OCI-LY3 (cell line): ENCODE data around the gene PCSK6.

Experiments
- H2AFZ ChIP-seq: fragments of 200-600, 300-600 bp; shearing (Covaris generic); 2 replicates; pipeline ENCODE4 v1.6.0; 2014; ENCODE audit warnings: antibody characterized with exemption, low read depth, low read length
- H3K27ac ChIP-seq: fragments of 200-600, 300-600 bp; sonication (generic); 2 replicates; pipeline ENCODE4 v1.5.1; 2014; ENCODE audit warnings: mild to moderate bottlenecking, low read length, moderate library complexity, mixed read lengths
- H3K27me3 ChIP-seq: fragments of 200-600, 300-600 bp; sonication (generic); 2 replicates; pipeline ENCODE4 v1.6.1; 2014; ENCODE audit warnings: low read depth, low read length, mixed read lengths
- H3K36me3 ChIP-seq: fragments of 200-600, 300-600 bp; sonication (generic); replicated peaks from 2 replicates; pipeline ENCODE3; 2014; ENCODE audit warnings: low read depth, low read length, mixed read lengths
- H3K4me1 ChIP-seq: fragments of 300-600, 200-600 bp; sonication (generic); 2 replicates; pipeline ENCODE4 v1.6.1; 2014; ENCODE audit warnings: low read length, mixed read lengths
- H3K4me2 ChIP-seq: fragments of 200-600, 300-600 bp; sonication (generic); 2 replicates; pipeline ENCODE4 v1.6.1; 2014; ENCODE audit warnings: low read length, mixed read lengths
- H3K4me3 ChIP-seq: fragments of 300-600, 200-600 bp; sonication (generic); 2 replicates; pipeline ENCODE4 v1.5.1; 2014; ENCODE audit warnings: antibody characterized with exemption, mild to moderate bottlenecking, low read length, moderate library complexity
- H3K79me2 ChIP-seq: fragments of 300-600, 200-600 bp; shearing (Covaris generic); 2 replicates; pipeline ENCODE4 v1.6.1; 2014; ENCODE audit warnings: mild to moderate bottlenecking, low read length, mixed read lengths
- H3K9ac ChIP-seq: fragments of 300-600, 200-600 bp; shearing (Covaris generic); 2 replicates; pipeline ENCODE4 v1.6.0; 2014; ENCODE audit warnings: mild to moderate bottlenecking, low read length, moderate library complexity
- H3K9me3 ChIP-seq: fragments of 200-600, 300-600 bp; shearing (Covaris generic); 2 replicates; pipeline ENCODE4 v1.6.1; 2014; ENCODE audit warnings: low read length, mixed read lengths; ENCODE audit not compliant: insufficient read depth
- H4K20me1 ChIP-seq: fragments of 200-600, 300-600 bp; sonication (generic); 2 replicates; pipeline ENCODE4 v1.6.1; 2016; ENCODE audit warnings: low read length, mixed read lengths; ENCODE audit not compliant: insufficient read depth
- EZH2phosphoT487 ChIP-seq: fragments of 200-600 bp; shearing (Covaris generic); IDR thresholded peaks from 2 replicates; pipeline ENCODE4 v1.6.1; 2018; ENCODE audit warnings: antibody characterized with exemption, mixed run types, low read depth
- TF ChIP-seq, protein P1 (sequence below): fragments of 200-600, 300-600 bp; sonication (generic); IDR thresholded peaks from 2 replicates; pipeline ENCODE4 v1.5.1; 2014; ENCODE audit warnings: antibody characterized with exemption, low read length, low read depth

PCSK6 gene

DNA sequence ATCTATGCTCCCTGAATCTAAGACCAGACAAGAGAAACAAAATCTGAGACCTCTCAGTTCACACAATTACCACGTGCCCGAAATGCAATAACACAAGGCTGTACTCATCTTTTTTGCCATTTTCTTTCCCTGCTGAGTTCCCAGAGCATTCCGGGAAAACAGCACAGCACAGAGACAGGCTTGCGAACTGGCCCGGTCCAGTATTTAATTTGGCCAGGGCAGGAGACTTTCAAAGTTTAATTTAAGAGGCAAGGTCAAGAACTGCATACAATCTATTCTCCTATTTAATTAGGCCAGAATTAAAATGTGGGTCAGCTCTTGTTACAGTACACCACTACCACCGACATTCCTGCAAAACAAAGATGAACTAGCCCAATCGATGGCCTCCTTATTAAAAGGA, 107.0 kb downstream of the PCSK6 start:
- no peak overlapping the region for H3K4me3 ChIP-seq
- H3K27ac ChIP-seq: no peak overlapping the region
- no peak overlapping the region for H3K9ac ChIP-seq
- TF ChIP-seq, protein P1, sequence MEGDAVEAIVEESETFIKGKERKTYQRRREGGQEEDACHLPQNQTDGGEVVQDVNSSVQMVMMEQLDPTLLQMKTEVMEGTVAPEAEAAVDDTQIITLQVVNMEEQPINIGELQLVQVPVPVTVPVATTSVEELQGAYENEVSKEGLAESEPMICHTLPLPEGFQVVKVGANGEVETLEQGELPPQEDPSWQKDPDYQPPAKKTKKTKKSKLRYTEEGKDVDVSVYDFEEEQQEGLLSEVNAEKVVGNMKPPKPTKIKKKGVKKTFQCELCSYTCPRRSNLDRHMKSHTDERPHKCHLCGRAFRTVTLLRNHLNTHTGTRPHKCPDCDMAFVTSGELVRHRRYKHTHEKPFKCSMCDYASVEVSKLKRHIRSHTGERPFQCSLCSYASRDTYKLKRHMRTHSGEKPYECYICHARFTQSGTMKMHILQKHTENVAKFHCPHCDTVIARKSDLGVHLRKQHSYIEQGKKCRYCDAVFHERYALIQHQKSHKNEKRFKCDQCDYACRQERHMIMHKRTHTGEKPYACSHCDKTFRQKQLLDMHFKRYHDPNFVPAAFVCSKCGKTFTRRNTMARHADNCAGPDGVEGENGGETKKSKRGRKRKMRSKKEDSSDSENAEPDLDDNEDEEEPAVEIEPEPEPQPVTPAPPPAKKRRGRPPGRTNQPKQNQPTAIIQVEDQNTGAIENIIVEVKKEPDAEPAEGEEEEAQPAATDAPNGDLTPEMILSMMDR: no peak
- TF ChIP-seq EZH2phosphoT487: no peak
- H3K36me3 ChIP-seq: no peaks in the 10 kb centered on the region
- H3K79me2 ChIP-seq: no peaks in the 10 kb centered on the region
- H3K4me2 ChIP-seq: no peak overlapping the region
- H3K4me1 ChIP-seq: no peaks in the 10 kb centered on the region
- H4K20me1 ChIP-seq: no peaks in the 10 kb centered on the region
- H2AFZ ChIP-seq: no peak overlapping the region
- H3K27me3 ChIP-seq: peaks cover 16% of the 10 kb centered on the region
- H3K9me3 ChIP-seq: no peaks in the 10 kb centered on the region

DNA sequence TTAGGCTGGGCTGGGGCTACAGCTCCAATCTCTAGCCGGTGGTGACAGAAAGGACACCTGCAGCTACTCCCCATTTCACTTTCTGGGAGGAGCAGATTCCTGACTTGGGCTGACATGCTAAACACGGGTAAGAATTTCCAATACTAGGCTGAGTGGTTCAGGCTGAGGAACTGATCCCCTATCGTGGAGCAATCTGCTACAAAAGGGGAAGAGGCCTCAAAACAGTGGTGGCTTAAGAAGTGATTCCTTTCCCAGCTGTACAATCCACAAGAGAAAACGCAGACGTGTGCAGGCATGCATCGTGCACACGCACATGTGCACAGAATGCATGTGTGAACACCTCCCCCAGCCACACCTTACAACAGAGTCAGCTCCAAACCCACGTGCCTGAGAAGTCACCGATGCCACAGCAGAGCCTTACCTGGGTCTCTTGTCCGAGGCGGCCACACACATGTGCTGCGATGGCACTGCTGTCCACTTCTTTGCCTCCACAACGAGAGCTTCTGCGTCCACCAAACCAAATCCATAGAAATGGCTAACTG, 107.8 kb downstream of the PCSK6 start:
- no peak overlapping the region for H3K4me2 ChIP-seq
- H3K27me3 ChIP-seq: peaks cover 16% of the 10 kb centered on the region
- H3K4me3 ChIP-seq: no peak overlapping the region
- no peak overlapping the region for H2AFZ ChIP-seq
- H4K20me1 ChIP-seq: no peaks in the 10 kb centered on the region
- no peaks in the 10 kb centered on the region for H3K4me1 ChIP-seq
- no peaks in the 10 kb centered on the region for H3K9me3 ChIP-seq
- H3K27ac ChIP-seq: no peak overlapping the region
- no peak overlapping the region for H3K9ac ChIP-seq
- TF ChIP-seq, protein P1: no peak
- no peak for TF ChIP-seq EZH2phosphoT487
- no peaks in the 10 kb centered on the region for H3K79me2 ChIP-seq
- H3K36me3 ChIP-seq: no peaks in the 10 kb centered on the region

DNA sequence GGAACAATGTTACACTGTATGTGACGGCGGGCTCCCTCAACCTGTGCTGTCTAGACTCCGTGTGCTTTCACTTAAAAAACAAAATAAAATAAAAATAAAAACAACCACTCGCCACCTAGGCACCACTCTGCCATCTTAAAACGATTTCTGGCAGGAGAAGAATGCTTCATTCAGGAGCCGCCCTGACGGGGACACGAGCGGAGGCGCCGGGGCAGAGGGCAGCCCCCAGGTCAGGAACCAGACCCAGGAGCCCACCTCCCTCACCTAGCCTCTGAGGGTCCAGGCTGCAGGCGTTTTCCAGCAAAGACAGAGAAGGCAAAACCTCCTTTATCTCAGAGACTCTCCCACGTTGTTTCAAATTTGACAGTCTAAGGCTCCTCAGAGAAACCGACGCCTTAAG, 109.4 kb downstream of the PCSK6 start:
- Histone ChIP-seq H3K79me2 (no peaks in the 10 kb centered on the region), H2AFZ (no peak overlapping the region), H3K36me3 (no peaks in the 10 kb centered on the region), H3K9ac (no peak overlapping the region), H3K4me1 (no peaks in the 10 kb centered on the region), H4K20me1 (no peaks in the 10 kb centered on the region), H3K4me3 (no peak overlapping the region), H3K27me3 (peaks cover 12% of the 10 kb centered on the region), H3K9me3 (no peaks in the 10 kb centered on the region), H3K27ac (no peak overlapping the region), H3K4me2 (no peak overlapping the region)
- TF ChIP-seq, protein P1: no peak
- no peak for TF ChIP-seq EZH2phosphoT487

DNA sequence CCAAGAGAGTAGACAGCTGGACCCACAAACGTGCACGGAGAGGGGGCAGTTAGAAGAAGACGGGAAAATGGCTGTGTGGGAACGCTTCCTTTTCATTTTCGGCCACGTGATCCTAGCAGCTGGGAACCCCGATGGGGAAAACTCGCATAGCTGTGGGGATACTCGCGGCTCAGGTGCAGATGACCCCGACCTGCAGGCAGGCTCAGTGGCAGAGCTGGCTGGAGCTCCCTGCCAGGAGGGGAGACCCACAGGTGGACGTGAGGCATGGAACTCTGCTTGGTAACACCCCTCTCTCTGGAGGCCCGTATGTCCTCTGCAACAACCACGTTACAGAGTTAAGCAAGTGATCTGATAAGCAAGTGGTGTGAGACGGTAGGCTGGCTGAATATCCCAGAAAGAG, 109.9 kb downstream of the PCSK6 start:
- Histone ChIP-seq H3K9ac (no peak overlapping the region), H3K4me1 (no peaks in the 10 kb centered on the region), H3K4me2 (no peak overlapping the region), H3K4me3 (no peak overlapping the region), H4K20me1 (no peaks in the 10 kb centered on the region), H3K79me2 (no peaks in the 10 kb centered on the region), H2AFZ (no peak overlapping the region), H3K27ac (no peak overlapping the region), H3K36me3 (no peaks in the 10 kb centered on the region), H3K27me3 (peaks cover 8% of the 10 kb centered on the region; the same call in 1 of the 2 replicates), H3K9me3 (no peaks in the 10 kb centered on the region)
- TF ChIP-seq, protein P1: no peak
- TF ChIP-seq EZH2phosphoT487: no peak
